ENCODE data around the gene ZG16. TPM values are rescaled to one million over a fixed set of nuclear protein-coding genes. Genes with fewer than 3 reads are reported as not detected.
"Not testable (repeated sequence)": the region's sequence is repeated elsewhere in the genome, so short reads cannot be mapped to it uniquely, and the experiment has no call there.

Gene ZG16
- total RNA-seq, 2 donors from 2014 or later: not detected

DNA sequence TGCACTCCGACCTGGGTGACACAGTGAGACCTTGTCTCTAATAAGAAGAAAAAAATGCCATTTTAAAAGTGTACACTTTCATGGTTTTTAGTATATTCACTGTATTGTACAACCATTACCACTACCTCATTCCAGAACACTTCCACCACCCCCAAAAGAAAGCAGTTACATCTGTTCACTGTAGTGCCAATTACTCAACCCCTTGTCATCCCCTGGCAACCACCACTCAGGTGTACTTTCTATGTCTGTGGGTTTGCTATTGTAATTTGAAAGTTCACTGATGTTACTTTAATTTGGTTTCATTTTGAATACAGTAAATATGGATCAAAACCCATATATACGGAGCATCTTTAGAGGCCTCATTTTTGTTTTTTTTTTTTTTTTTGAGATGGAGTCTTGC lies 6.1 kb downstream of the ZG16 start:
- H3K36me3 Mint-ChIP-seq (ENCODE audit: low read depth): no peaks in the 10 kb centered on the region
- peak overlapping the region; percentile 75 for H3K27ac Mint-ChIP-seq
- no peaks in the 10 kb centered on the region for H3K9me3 ChIP-seq (ENCODE audit: control insufficient read depth, low read length, poor library complexity, severe bottlenecking)
- H3K4me3 Mint-ChIP-seq: no peak overlapping the region
- no peaks in the 10 kb centered on the region for H3K27me3 Mint-ChIP-seq
- DNase-seq (no peak), ATAC-seq (peak; percentile 58)
- H3K4me1 Mint-ChIP-seq: peaks cover 18% of the 10 kb centered on the region

GRCh38 chr16:29784901-29785500 lies 6.9 kb downstream of the ZG16 start:
- no peaks in the 10 kb centered on the region for H3K27me3 Mint-ChIP-seq
- DNase-seq (peak; percentile 56 to 75 (median 56)), ATAC-seq (peak; percentile 94)
- H3K27ac Mint-ChIP-seq: peak overlapping the region; percentile 45
- H3K36me3 Mint-ChIP-seq (ENCODE audit: low read depth): no peaks in the 10 kb centered on the region
- peaks cover 16% of the 10 kb centered on the region for H3K4me1 Mint-ChIP-seq
- H3K9me3 ChIP-seq (ENCODE audit: control insufficient read depth, low read length, poor library complexity, severe bottlenecking): no peaks in the 10 kb centered on the region
- peak overlapping the region; percentile 62 for H3K4me3 Mint-ChIP-seq

DNA sequence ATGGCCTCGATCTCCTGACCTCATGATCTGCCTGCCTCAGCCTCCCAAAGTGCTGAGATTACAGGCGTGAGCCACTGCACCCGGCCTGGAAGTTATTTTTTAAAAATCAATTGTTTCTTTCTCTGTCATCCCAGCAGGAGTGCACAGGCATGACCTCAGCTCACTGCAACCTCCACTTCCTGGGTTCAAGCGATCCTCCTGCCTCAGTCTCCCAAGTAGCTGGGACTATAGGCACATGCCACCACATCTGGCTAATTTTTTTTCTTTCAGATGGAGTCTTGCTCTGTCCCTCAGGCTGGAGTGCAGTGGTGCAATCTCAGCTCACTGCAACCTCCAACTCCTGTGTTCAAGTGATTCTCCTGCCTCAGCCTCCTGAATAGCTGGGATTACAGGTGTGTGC lies 9.1 kb downstream of the ZG16 start:
- Mint-ChIP-seq H3K27ac (peak overlapping the region; percentile 29), H3K4me3 (peak overlapping the region; percentile 9), H3K4me1 (peaks cover 30% of the 10 kb centered on the region)
- H3K27me3 Mint-ChIP-seq; DNase-seq; ATAC-seq; H3K36me3 Mint-ChIP-seq (ENCODE audit: low read depth); H3K9me3 ChIP-seq (ENCODE audit: control insufficient read depth, low read length, poor library complexity, severe bottlenecking): not testable (repeated sequence)

GRCh38 chr16:29789775-29790182 lies 11.7 kb downstream of the ZG16 start:
- DNase-seq (no peak), ATAC-seq (no peak)
- H3K4me3 Mint-ChIP-seq: peak overlapping the region; percentile 98
- no peaks in the 10 kb centered on the region for H3K27me3 Mint-ChIP-seq
- peaks cover 8% of the 10 kb centered on the region for H3K36me3 Mint-ChIP-seq (ENCODE audit: low read depth)
- H3K27ac Mint-ChIP-seq: peak overlapping the region; percentile 96
- H3K4me1 Mint-ChIP-seq: peaks cover 40% of the 10 kb centered on the region
- no peaks in the 10 kb centered on the region for H3K9me3 ChIP-seq (ENCODE audit: control insufficient read depth, low read length, poor library complexity, severe bottlenecking)

DNA sequence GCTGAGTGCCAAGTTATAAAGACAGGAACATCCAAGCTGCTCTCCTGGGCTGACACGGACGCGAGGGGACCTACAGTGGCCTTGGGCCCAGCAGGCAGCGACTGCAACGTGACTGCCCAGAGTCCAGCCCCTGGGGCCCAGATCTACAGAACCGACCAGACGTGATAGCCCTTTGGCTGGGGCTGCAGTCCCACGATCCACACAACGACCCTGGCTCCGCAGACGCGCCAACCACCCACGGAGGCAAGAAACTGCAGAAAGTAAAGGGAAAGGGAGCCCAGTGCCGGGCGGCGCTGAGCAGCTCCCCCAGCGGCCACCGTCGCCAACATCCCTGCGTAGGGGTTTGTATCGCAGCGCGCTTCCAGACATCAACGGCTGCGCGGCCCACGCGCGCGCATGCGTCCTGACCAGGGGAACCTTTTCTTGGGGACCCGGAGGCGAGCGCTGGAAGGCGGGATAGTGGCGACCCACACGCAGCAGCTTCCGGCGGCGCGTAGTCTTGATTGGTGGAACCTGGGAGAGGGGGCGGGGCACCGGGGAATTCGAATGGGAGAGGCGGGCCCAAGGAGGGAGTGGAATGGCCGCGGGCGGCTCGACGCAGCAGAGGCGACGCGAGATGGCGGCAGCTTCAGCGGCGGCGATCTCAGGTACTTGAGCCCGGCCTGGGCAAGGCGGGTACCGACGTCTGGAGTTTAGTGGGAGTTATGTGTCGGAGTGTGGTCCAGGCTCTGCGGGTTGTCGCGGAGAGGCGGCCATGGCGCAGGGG lies 12.3 kb downstream of the ZG16 start, which contains the start of gene KIF22:
Gene KIF22, plus strand, starts transcription at position 569 of the 766 bp plus-strand sequence. Its CDS starts 9 bp downstream, at position 578.
- peak within 1 kb of the TSS; percentile 98 for H3K4me3 Mint-ChIP-seq
- H3K27me3 Mint-ChIP-seq: no peaks in the 10 kb centered on the region
- peak; percentile 94 for ATAC-seq
- no peaks in the 10 kb centered on the region for H3K9me3 ChIP-seq (ENCODE audit: control insufficient read depth, low read length, poor library complexity, severe bottlenecking)
- peaks cover 8% of the 10 kb centered on the region for H3K36me3 Mint-ChIP-seq (ENCODE audit: low read depth)
- peaks cover 37% of the 10 kb centered on the region for H3K4me1 Mint-ChIP-seq
- peak within 1 kb of the TSS; percentile 96 for H3K27ac Mint-ChIP-seq
- DNase-seq: peak; percentile 99 to 100 (median 99)

- Mint-ChIP-seq H3K27ac (peak overlapping the region; percentile 96), H3K4me1 (peaks cover 33% of the 10 kb centered on the region), H3K27me3 (no peaks in the 10 kb centered on the region), H3K36me3 (ENCODE audit: low read depth) (peaks cover 8% of the 10 kb centered on the region), H3K4me3 (peak overlapping the region; percentile 98)
- no peaks in the 10 kb centered on the region for H3K9me3 ChIP-seq (ENCODE audit: control insufficient read depth, low read length, poor library complexity, severe bottlenecking)
- ATAC-seq: no peak
- no peak for DNase-seq
Observed at GRCh38 chr16:29790949-29791844, 13.1 kb downstream of the ZG16 start.

DNA sequence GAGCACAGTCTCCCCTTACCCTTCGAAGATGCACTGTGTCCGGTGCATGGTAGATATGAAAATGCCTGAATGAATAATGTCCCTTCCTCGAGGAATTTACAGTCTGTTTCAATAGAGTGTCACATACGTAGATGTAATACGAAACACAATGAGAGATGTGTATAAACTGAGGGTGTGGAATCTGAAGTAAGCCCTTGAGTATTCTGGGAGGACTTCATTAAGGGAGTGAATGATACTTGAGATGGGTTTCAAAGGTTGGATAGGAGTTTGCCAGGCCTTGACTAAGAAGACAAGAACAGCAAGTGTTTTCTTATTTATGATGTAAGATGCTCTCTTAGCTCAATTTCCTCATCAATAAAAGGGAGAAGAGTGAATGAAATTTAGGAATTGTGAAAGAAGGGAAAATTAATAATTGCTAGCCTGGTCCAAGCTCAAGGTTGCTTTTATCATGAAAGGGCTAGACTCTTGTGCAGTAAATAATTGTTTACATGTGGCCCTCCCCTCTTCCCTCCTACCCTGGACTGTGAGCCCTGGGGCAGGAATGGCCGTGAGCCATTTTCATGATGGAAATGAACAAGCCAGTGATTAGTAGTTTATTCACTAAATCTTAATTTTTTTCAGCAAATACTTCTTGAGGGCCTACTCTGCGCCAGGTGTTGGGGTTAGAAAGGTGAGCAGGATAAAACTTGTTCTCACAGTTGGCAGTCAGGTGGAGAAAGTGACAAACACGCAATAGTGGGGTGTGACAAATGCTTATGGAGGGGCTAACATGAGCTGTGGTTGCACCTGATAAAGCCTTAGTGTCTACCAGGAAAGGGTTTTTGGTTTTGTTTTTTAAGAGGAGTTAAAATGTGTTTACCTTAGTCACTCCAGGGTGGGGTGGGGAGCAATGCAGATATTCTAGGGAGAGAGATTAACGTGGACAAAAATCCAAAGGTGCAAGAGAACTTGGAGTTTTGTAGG lies 14.1 kb downstream of the ZG16 start:
- peak overlapping the region; percentile 96 for H3K27ac Mint-ChIP-seq
- DNase-seq (no peak), ATAC-seq (no peak)
- H3K4me1 Mint-ChIP-seq: peaks cover 33% of the 10 kb centered on the region
- no peaks in the 10 kb centered on the region for H3K27me3 Mint-ChIP-seq
- H3K36me3 Mint-ChIP-seq (ENCODE audit: low read depth): peaks cover 10% of the 10 kb centered on the region
- H3K9me3 ChIP-seq (ENCODE audit: control insufficient read depth, low read length, poor library complexity, severe bottlenecking): no peaks in the 10 kb centered on the region
- peak overlapping the region; percentile 98 for H3K4me3 Mint-ChIP-seq

- H3K27me3 Mint-ChIP-seq; DNase-seq; ATAC-seq; H3K4me3 Mint-ChIP-seq; H3K9me3 ChIP-seq (ENCODE audit: control insufficient read depth, low read length, poor library complexity, severe bottlenecking): not testable (repeated sequence)
- peaks cover 33% of the 10 kb centered on the region for H3K4me1 Mint-ChIP-seq
- H3K27ac Mint-ChIP-seq: peak overlapping the region; percentile 96
- H3K36me3 Mint-ChIP-seq (ENCODE audit: low read depth): peaks cover 12% of the 10 kb centered on the region
Observed at GRCh38 chr16:29793153-29793552, 15.1 kb downstream of the ZG16 start.

GRCh38 chr16:29794231-29794710 lies 16.2 kb downstream of the ZG16 start:
- ATAC-seq (no peak), DNase-seq (no peak)
- H3K27ac Mint-ChIP-seq: peak overlapping the region; percentile 53

DNA sequence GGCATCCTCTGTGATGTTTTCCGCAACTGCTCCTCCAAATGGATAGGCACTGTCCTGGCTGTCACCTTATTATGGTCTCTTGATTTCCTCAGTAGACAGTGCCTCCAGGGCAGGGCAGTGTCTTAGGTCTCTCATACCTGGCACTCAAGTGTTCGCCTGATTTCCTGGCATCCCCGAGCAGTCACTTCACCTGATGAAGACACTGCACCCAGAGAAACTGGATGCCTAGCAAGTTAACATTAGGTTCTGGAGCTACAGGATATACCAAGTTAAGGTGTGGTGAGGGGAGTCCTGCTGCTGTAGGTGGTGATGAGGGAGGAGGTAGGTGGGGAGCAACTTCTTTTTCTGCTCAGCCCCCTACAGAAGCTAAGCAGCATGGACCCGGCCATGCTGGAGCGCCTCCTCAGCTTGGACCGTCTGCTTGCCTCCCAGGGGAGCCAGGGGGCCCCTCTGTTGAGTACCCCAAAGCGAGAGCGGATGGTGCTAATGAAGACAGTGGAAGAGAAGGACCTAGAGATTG lies 24.4 kb downstream of the ZG16 start:
- Mint-ChIP-seq H3K4me1 (peaks cover 24% of the 10 kb centered on the region), H3K4me3 (peak overlapping the region; percentile 19), H3K36me3 (ENCODE audit: low read depth) (peaks cover 4% of the 10 kb centered on the region), H3K27ac (peak overlapping the region; percentile 100), H3K27me3 (no peaks in the 10 kb centered on the region)
- no peaks in the 10 kb centered on the region for H3K9me3 ChIP-seq (ENCODE audit: control insufficient read depth, low read length, poor library complexity, severe bottlenecking)
- ATAC-seq: no peak
- no peak for DNase-seq

More at GRCh38 chr16:29794231-29794710, 16.2 kb downstream of the ZG16 start:
- Mint-ChIP-seq H3K27me3 (no peaks in the 10 kb centered on the region), H3K4me1 (peaks cover 31% of the 10 kb centered on the region), H3K4me3 (no peak overlapping the region), H3K36me3 (ENCODE audit: low read depth) (peaks cover 14% of the 10 kb centered on the region)
- H3K9me3 ChIP-seq (ENCODE audit: control insufficient read depth, low read length, poor library complexity, severe bottlenecking): no peaks in the 10 kb centered on the region

GRCh38 chr16:29804020-29804419 lies 26.0 kb downstream of the ZG16 start:
- ATAC-seq: no peak
- Mint-ChIP-seq H3K4me1 (peaks cover 38% of the 10 kb centered on the region), H3K4me3 (peak overlapping the region; percentile 100), H3K27ac (peak overlapping the region; percentile 100), H3K27me3 (no peaks in the 10 kb centered on the region), H3K36me3 (ENCODE audit: low read depth) (peaks cover 2% of the 10 kb centered on the region)
- H3K9me3 ChIP-seq (ENCODE audit: control insufficient read depth, low read length, poor library complexity, severe bottlenecking): no peaks in the 10 kb centered on the region
- DNase-seq: no peak

All from T-helper 17 cell (primary cell).